ENCODE data around the gene PDE1C. TPM values are rescaled to one million over a fixed set of nuclear protein-coding genes. Genes with fewer than 3 reads are reported as not detected.

Gene PDE1C
- total RNA-seq, 2 experiments from 2014 or later = not detected

DNA sequence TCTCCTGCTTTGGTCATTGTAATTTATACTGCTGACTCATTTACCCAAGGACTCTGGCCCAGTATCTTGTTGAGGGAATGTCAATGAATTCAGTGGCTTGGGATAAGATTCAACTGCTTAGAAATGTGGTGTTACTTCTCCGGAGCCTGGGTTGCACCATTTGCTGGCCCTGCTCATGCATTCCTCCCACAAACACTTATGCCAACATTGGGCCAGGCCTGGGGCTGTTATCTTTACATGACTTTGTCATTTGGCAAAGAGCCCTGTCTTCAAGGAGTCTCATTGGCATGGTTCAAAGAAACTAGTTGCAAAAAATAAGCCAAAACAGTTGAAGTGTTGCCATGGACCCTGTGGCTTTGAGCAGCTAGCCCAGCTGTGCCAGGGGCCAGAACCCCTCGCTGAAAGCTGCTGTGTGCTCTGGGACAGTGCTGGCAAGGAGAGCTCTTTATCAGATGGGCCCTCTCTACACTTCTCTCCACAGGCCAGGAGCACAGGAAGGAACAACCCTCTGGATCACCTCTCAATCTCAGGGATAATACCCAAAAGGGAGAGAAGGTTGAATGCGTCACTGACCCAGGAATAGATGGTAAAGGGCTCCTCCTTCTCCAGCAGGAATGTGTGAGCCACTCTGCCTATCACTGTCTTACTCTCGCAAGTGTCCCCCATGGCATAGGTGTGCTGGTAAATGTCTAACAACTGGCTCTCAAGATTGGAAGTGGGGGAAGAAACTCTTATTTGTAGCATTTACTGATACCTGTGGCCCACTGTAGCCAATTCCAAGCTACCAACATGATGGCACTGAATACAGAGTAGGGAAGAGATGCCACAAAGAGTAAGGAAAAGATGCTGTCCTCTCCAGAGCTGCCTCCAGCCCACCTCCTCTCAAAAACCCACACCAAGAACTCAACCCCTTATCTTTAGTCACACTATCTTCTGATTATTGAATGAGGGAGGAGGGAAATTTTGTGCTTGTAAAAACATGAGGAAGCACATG, 23.5 kb upstream of the PDE1C start:
- ChIA-PET CTCF (ENCODE audit: unreplicated experiment) (no interaction called here), POLR2A (no interaction called here)
- no peak for DNase-seq (ENCODE audit: low spot score)
- Histone ChIP-seq H3K36me3 (ENCODE audit: insufficient read depth, low read length) (no peaks in the 10 kb centered on the region), H3K79me2 (ENCODE audit: insufficient read depth, low read depth, low read length) (no peaks in the 10 kb centered on the region), H4K20me1 (ENCODE audit: insufficient read depth, low read length) (no peaks in the 10 kb centered on the region), H3K4me2 (ENCODE audit: low read length) (no peak overlapping the region), H3K4me3 (ENCODE audit: low read depth, low read length, poor library complexity, severe bottlenecking) (no peak overlapping the region), H2AFZ (ENCODE audit: low read length) (no peak overlapping the region), H3K27ac (ENCODE audit: low read depth, low read length, poor library complexity, severe bottlenecking) (no peak overlapping the region), H3K4me1 (ENCODE audit: insufficient read depth, low read length, poor library complexity, severe bottlenecking) (no peaks in the 10 kb centered on the region), H3K9me3 (ENCODE audit: low read length) (no peaks in the 10 kb centered on the region), H3K9me2 (ENCODE audit: insufficient read depth, low read length) (no peaks in the 10 kb centered on the region)
- intact Hi-C loops (cut with micrococcal nuclease; ENCODE audit: unreplicated experiment) = no loop called here
- BruUV-seq (replicated peaks) = no TSS peak
- no peak for TF ChIP-seq EZH2phosphoT487 (IDR thresholded peaks at IDR 0.05; ENCODE audit: borderline replicate concordance, low read depth, low read length)
- TF ChIP-seq, protein P1, sequence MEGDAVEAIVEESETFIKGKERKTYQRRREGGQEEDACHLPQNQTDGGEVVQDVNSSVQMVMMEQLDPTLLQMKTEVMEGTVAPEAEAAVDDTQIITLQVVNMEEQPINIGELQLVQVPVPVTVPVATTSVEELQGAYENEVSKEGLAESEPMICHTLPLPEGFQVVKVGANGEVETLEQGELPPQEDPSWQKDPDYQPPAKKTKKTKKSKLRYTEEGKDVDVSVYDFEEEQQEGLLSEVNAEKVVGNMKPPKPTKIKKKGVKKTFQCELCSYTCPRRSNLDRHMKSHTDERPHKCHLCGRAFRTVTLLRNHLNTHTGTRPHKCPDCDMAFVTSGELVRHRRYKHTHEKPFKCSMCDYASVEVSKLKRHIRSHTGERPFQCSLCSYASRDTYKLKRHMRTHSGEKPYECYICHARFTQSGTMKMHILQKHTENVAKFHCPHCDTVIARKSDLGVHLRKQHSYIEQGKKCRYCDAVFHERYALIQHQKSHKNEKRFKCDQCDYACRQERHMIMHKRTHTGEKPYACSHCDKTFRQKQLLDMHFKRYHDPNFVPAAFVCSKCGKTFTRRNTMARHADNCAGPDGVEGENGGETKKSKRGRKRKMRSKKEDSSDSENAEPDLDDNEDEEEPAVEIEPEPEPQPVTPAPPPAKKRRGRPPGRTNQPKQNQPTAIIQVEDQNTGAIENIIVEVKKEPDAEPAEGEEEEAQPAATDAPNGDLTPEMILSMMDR (conservative IDR thresholded peaks at IDR 0.05; ENCODE audit: low read length) = no peak

DNA sequence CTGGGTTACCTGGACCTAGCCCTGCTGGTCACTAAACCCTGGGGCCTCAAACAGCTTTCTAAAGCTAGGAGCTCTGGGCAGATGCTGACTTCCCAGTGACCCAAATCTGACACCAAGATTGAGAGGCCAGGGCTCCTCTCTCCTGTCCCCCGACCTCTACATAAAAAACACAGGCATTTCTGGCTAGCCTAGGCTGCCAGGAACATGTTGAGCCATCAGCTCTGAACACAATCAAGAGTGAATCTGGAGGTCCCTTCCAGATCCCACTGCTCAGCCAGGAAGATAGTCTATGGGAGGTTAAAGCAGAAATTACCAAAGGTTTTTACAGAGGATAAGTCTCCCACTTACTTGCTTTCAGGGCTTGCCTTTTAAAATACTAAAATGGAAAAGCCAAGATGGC, 22.1 kb upstream of the PDE1C start:
- Histone ChIP-seq H3K9me3 (ENCODE audit: low read length) (no peaks in the 10 kb centered on the region), H3K4me3 (ENCODE audit: low read depth, low read length, poor library complexity, severe bottlenecking) (no peak overlapping the region)
- CTCF ChIA-PET (ENCODE audit: unreplicated experiment) = no interaction called here

More for the DNA sequence above, 22.1 kb upstream of the PDE1C start:
- no peak for TF ChIP-seq EZH2phosphoT487 (IDR thresholded peaks at IDR 0.05; ENCODE audit: borderline replicate concordance, low read depth, low read length)
- TF ChIP-seq, protein P1 (conservative IDR thresholded peaks at IDR 0.05; ENCODE audit: low read length) = no peak
- Histone ChIP-seq H2AFZ (ENCODE audit: low read length) (no peak overlapping the region), H3K9me2 (ENCODE audit: insufficient read depth, low read length) (no peaks in the 10 kb centered on the region), H3K27ac (ENCODE audit: low read depth, low read length, poor library complexity, severe bottlenecking) (no peak overlapping the region), H4K20me1 (ENCODE audit: insufficient read depth, low read length) (no peaks in the 10 kb centered on the region), H3K79me2 (ENCODE audit: insufficient read depth, low read depth, low read length) (no peaks in the 10 kb centered on the region), H3K36me3 (ENCODE audit: insufficient read depth, low read length) (no peaks in the 10 kb centered on the region), H3K4me2 (ENCODE audit: low read length) (no peak overlapping the region), H3K4me1 (ENCODE audit: insufficient read depth, low read length, poor library complexity, severe bottlenecking) (no peaks in the 10 kb centered on the region)
- BruUV-seq (replicated peaks) = no TSS peak
- POLR2A ChIA-PET = no interaction called here
- intact Hi-C loops (cut with micrococcal nuclease; ENCODE audit: unreplicated experiment) = no loop called here
- DNase-seq (ENCODE audit: low spot score) = no peak
